Measurements from ENCODE around the gene ADGRL3. TPM values are rescaled to one million over a fixed set of nuclear protein-coding genes. Genes with fewer than 3 reads are reported as not detected.

The ADGRL3 gene
- total and polyA plus RNA-seq, 4 donors, result 0.07 to 1.7 (median 0.82) TPM

- H3K9ac ChIP-seq (ENCODE audit: low read depth in 1 of 2, low read length in 2 of 2), result no peak overlapping the region
- no peaks in the 10 kb centered on the region for H3K4me1 ChIP-seq (ENCODE audit: control insufficient read depth in 4 of 4, insufficient read depth in 4 of 4, low read length in 3 of 4)
- H3K9me3 ChIP-seq (ENCODE audit: control insufficient read depth in 4 of 4, low read length in 3 of 4), result no peaks in the 10 kb centered on the region
- no peak overlapping the region for H3K4me3 ChIP-seq (ENCODE audit: low read depth in 1 of 3, low read length in 3 of 3)
- TF ChIP-seq SP1 (IDR thresholded peaks at IDR 0.05) (no peak), JUND (IDR thresholded peaks at IDR 0.05) (no peak), CTCF (IDR thresholded peaks at IDR 0.05; ENCODE audit: low read depth, low read length, missing input control) (no peak), HNF4G (IDR thresholded peaks at IDR 0.05) (no peak), FOXA2 (IDR thresholded peaks at IDR 0.05) (no peak), RXRA (IDR thresholded peaks at IDR 0.05) (no peak), EGR1 (IDR thresholded peaks at IDR 0.05; ENCODE audit: low read depth in 2 of 2) (no peak), TAF1 (conservative IDR thresholded peaks at IDR 0.05) (no peak), ATF3 (IDR thresholded peaks at IDR 0.05) (no peak), RAD21 (IDR thresholded peaks at IDR 0.05) (no peak), NR2F2 (IDR thresholded peaks at IDR 0.05) (no peak), REST (IDR thresholded peaks at IDR 0.05) (no peak), MAX (IDR thresholded peaks at IDR 0.05) (no peak), GABPA (IDR thresholded peaks at IDR 0.05 in 1 of 2, conservative IDR thresholded peaks at IDR 0.05 in 1 of 2) (no peak), YY1 (IDR thresholded peaks at IDR 0.05) (no peak), ZBTB33 (IDR thresholded peaks at IDR 0.05) (no peak), HNF4A (conservative IDR thresholded peaks at IDR 0.05) (no peak), FOXA1 (IDR thresholded peaks at IDR 0.05) (no peak)
- 84% methylated on average over 6 of the region's 6 CpGs for WGBS
- no peaks in the 10 kb centered on the region for H3K36me3 ChIP-seq (ENCODE audit: control insufficient read depth in 4 of 4, insufficient read depth in 3 of 4, low read depth in 1 of 4, low read length in 3 of 4)
- H3K27me3 ChIP-seq (ENCODE audit: control insufficient read depth in 4 of 4, insufficient read depth in 4 of 4, low read length in 3 of 4), result peaks cover 0 to 2% (median 0%) of the 10 kb centered on the region in 4 donors
- no peak for DNase-seq (ENCODE audit: low spot score)
- H3K27ac ChIP-seq (ENCODE audit: low read depth in 1 of 2, low read length in 2 of 2), result no peak overlapping the region
These were observed 652.9 kb downstream of the ADGRL3 start for GRCh38 chr4:61853041-61853440.

Data from liver (tissue), 9 donors.